Peyer's patch (tissue), 4 donors: Measurements from ENCODE around the gene SH3GL1.
"Not testable (repeated sequence)": the region's sequence is repeated elsewhere in the genome, so short reads cannot be mapped to it uniquely, and the experiment has no call there.

Source experiments
- CTCF ChIP-seq, 6 experiments: fragments of 450-650 bp in 4 of 6; fragments of 200-600 bp in 2 of 6; sonication (generic) in 1 of 6; IDR thresholded peaks; one replicate each; pipeline ENCODE4 v1.5.1; 2017 to 2019; ENCODE audit warnings: antibody characterized with exemption in 6 of 6, mild to moderate bottlenecking in 3 of 6, moderate library complexity in 1 of 6
- POLR2A ChIP-seq, 2 donors: fragments of 450-650 bp; IDR thresholded peaks; one replicate each; pipeline ENCODE4 v1.5.1; 2017; ENCODE audit warnings: antibody characterized with exemption in 2 of 2, mild to moderate bottlenecking in 2 of 2, moderate library complexity in 2 of 2

- TF ChIP-seq CTCF, POLR2A (IDR thresholded peaks at IDR 0.05): not testable (repeated sequence)
These were observed 71.2 kb downstream of the SH3GL1 start for GRCh38 chr19:4328991-4329681.
